22Rv1 (cell line): ENCODE results near the gene PKD2L2.

Experiments
- CTCF ChIP-seq: fragments of 450-650 bp; IDR thresholded peaks from 2 replicates; pipeline ENCODE4 v1.5.1; 2017; ENCODE audit warnings: mild to moderate bottlenecking
- ZFX ChIP-seq: fragments of 450-650 bp; IDR thresholded peaks from 2 replicates; pipeline ENCODE4 v1.6.1; 2017; ENCODE audit warnings: antibody characterized with exemption, borderline replicate concordance

GRCh38 chr5:137916923-137917322 lies 27.7 kb downstream of the PKD2L2 start:
- TF ChIP-seq CTCF (no peak), ZFX (no peak)
